HG02642 (cell line): ENCODE data around the gene KRT10.

Source experiments
- ATAC-seq: cut with Tn5 transposase; IDR thresholded peaks from one replicate; pipeline ENCODE4 v1.9.1; 2021; ENCODE audit warnings: mild to moderate bottlenecking; ENCODE audit not compliant: unreplicated experiment, poor library complexity

Gene KRT10

GRCh38 chr17:40810494-40810893 is 11.9 kb downstream of the KRT10 start:
- ATAC-seq: no peak

DNA sequence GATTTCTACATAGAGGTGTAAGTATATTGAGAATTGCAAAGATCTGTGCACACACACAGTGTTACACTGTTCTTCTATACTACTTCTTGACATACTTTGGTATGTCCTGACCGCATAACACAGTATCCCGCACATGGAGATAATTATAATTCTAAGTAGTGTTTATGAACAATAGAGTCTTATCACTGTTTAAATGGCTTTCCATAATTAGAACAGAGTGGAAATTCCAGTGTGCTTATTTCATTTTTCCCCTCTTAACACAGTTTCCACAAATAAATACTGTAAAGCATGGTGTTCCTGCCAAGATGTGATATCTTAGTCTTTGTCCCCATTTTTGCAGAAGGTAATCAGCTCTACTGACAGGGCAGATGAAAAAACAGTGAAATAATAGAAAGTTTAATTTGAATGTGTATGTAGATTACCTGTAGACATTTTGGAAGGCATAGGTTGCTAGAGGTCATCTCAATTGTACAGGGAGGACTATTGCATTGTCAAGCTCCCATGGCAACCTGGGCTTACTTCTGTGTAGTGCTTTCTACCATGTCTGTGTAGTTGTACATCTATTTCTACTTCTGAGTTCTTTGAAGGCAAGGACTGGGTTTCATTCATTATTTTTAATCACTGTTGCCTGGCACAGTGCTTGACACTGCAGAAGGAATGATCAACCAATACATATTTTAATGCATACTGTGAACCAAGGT is 12.5 kb downstream of the KRT10 start:
- ATAC-seq: no peak

DNA sequence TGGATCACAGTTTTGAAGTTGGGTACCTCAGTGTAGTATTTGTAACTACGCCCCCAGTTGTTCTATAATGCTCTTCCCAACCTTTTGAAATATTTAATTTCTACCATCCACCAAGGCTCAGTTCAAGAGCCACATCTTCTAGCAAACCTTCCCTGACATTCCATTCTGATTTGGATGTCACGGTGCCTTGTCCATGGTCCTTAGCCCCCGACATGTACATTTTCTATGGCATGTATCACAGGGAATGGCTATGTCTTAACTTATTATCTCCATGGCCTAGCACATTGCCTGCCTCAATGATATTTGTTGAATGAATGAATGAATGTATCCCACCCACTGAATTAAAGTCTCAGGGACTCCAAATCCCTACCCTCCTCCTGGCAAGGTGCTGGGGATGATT is 16.3 kb downstream of the KRT10 start:
- no peak for ATAC-seq

DNA sequence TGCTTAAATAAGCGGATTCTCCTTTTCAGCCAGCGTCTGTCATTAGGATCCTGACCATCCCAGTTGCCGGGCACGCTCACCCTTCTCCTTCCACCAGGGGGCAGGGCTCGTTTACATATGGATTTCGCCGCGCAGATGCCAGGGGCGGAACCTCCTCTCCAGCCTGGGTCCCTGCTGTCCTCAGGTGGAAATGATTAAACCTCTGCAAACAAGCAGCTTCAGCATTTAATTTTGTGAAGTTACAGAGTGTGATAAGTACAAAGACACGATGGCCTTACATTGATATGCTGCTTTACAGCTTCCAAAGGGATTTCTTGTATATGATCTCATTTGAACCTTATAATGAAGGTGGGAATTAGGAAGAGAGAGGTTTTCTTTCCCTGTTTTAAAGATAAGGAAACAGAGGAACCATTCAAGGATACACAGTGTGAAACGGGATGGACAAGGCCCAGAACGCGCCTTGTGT is 18.8 kb downstream of the KRT10 start:
- peak; percentile 60 for ATAC-seq

DNA sequence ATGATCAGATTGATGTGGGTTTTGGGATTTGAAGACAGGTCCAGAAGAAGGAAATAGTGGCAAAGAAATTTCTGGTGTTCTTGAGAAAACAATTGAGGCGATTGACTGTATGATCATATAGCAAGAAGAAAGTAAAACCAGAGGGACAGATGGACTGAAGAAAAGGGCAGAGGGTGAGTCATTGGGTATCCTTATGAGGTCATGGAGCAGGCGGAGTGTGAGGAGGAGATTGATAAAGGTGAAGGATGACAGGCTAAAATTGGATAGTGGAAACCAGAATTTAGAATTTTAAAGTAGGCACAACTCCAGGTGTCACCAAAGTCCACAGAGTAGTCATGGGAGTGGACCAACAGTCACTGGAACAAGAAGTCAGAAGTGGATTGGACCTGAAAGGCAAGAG is 21.3 kb downstream of the KRT10 start:
- ATAC-seq: no peak

GRCh38 chr17:40800381-40800780 is 22.0 kb downstream of the KRT10 start:
- ATAC-seq: no peak

GRCh38 chr17:40799859-40800258 is 22.6 kb downstream of the KRT10 start, which contains the start of gene KRT28:
TSS of gene KRT28 (minus strand) at chr17:40799959. CDS start at chr17:40799893, 66 bp downstream.
- ATAC-seq: no peak

DNA sequence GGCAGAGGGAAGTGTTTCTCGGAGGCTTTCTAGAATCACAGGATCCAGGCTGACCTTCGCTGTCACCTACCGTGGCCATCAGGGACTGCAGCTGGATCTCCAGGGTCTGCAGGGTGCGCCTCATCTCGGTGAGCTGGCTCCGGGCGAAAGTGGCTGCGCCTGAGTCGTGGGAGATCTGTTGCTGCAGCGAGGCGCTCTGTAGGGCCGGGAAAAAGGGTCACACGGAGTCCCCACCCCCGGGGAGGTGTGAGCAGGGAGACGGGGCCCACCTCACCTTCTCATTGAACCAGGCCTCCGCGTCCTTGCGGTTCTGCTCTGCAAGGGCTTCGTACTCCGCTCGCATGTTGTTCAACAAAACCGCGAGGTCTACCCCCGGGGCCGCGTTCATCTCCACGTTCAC is 25.6 kb downstream of the KRT10 start:
- no peak for ATAC-seq

DNA sequence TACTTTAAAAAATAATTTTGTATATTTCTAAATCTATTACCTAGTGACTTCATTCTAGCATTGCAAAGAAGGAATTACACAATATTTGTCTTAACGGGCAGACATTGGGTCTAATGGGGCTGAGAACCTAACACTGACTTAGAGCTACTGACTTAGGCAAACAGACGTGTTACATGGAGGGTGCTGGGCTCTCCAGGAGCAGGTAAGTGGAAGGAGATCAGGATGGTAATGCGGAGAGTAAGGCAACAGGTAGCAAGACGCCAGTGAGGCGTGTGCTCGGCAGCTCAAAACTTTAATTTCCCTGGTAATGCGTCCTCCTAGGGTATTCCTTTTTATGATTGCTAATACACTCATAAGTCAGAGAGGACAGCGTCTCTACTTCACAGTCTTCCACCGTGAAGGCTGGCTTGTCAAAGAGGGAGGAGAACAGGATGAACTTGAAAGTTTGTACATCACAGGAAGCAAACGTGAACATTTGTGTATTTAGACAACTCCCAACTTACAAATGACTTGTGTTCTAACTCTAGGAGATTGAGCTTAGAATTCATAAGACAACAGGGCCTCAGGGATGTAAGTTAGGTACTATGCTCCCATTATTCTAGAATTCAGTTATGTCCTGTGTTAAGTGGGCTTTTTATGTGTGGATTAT is 27.3 kb downstream of the KRT10 start:
- ATAC-seq: no peak

DNA sequence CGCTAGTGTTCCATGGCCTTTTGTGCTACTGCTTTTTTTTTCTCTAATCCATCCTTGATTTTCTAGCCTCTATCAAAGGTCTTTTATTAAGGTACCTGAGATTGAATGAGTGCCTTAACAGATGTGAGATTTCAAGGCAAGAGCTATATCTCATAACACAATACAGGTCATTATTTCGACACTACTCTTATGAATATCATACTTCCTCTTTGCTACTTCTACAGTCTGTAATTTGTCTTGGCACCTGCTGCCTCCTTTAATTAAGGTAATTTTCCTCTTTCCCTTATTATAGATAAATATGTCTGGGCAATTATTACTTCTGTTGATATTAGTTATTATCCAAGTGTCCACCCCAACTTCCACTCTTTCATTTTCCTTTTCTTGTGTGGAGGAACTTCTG is 27.9 kb downstream of the KRT10 start:
- ATAC-seq: no peak

DNA sequence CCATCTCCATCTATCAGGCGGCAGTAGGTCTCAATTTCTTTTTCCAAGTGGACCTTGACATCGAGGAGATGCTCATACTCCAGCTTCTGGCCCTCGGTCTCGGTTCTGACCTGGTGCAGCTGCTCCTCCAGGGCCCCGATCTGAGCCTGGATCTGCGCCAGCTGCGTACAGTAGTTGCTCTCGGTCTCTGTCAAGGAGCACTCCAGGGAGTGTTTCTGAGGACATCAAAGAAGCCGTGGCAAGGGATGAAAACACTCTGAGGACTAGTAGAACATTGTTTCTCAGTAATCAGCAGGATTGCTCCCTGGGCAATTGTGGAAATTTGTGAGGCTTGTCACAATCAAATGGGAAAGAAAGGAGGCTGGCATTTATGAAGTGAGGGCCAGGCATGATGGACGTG is 28.6 kb downstream of the KRT10 start:
- no peak for ATAC-seq

DNA sequence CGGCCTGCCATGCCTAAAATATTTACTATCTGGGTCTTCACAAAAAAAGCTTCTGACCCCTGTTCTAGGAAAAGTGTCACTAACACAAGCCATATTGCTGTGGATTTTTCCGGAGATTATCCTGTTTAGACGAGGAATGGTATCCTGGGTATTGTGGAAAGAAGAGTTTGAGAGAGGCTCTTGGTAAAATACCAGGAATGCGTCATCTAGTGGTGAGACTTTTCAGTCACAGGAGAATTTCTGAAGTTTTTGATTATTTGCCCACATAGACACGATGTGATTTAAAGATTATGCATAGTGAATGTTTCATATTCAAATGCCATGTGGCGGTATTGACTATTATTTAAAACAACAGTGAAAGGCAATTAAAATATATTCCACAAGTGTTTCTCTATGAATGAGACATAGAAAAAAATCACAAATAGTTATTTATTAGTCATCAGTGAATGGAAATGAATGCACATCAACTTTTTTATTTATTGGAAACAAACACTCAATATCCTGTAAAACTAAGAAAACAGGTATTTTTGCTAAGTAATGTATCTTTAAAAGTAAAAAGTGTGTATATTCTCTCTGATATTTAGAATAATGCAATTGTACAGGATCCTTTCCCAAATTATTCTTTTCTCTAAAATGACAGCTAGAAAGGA is 30.5 kb downstream of the KRT10 start:
- no peak for ATAC-seq

DNA sequence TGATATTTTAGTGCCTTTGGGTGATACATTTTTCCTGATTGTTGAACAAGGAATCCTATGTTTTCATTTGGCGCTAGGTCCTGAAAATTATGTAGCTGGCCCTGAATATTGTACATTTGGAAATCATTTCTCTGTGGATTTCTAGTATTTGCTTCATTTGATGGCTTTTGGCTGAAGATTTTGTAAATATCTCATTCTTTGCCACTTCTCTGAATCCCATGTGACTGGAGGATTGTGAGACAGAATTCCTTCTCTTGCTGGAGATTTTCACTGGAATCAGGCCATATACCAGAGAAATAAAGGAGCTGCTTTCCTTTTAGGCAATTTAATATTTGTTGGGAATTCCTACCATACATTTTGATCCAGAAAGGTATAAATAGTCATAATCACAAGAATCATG is 31.3 kb downstream of the KRT10 start:
- ATAC-seq: no peak

GRCh38 chr17:40782450-40782849 is 40.0 kb downstream of the KRT10 start, which contains the start of gene KRT27:
TSS of gene KRT27 (minus strand) at chr17:40782550. CDS start at chr17:40782493, 57 bp downstream.
- ATAC-seq: no peak

- ATAC-seq: no peak
Observed at GRCh38 chr17:40779181-40779909, 43.1 kb downstream of the KRT10 start.

- ATAC-seq: no peak
Observed at GRCh38 chr17:40778461-40778860, 44.0 kb downstream of the KRT10 start.

DNA sequence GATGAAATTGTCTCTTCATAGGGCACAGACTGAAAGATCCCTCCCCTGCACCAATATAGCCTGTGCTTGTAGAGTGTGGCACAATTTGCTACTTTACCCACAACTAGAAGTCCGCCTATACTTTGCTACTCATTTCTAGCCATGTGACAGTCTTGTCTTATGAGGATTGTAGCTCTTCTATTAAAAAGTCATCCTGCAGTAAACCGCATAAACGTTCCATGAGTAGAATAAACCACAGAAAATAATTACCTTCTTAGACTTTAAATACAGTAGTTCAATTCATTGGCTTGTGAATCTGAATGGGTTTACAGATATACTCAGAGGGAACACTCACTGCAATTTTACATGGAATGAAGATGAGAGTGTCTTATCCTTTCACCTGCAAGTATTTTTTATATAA is 44.4 kb downstream of the KRT10 start:
- ATAC-seq: no peak

DNA sequence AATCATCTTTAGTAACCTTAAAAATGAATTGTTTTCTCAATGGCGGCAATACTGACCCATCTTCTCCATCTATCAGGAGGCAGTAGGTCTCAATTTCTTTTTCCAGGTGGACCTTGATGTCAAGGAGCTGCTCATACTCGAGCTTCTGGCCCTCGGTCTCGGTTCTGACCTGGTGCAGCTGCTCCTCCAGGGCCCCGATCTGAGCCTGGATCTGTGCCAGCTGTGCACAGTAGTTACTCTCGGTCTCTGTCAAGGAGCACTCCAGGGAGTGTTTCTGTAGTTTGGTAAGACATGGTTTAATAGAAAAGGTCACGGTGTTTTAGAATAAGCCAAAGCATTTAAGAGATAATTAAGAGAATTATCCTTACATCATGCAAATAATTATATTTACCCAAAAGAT is 45.0 kb downstream of the KRT10 start:
- ATAC-seq: no peak

DNA sequence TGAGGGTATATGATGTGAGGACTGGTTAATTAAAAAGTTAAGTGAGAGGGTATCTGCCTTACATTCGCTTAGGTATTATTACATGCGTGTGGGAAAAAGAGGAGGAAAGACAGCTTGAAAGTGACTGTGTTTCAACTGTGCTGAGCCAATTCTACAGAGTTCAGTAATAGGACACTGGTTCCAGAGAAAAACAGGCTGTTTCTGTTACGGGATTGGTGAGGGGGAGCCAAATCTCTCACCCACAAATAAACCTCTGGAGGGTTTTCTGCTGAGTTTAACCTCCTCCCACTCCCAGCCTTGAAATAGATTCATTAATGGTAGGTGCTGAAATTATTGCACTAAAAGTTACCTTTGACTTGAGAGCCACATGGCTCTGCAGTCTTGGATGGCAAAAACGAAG is 46.5 kb downstream of the KRT10 start:
- no peak for ATAC-seq

DNA sequence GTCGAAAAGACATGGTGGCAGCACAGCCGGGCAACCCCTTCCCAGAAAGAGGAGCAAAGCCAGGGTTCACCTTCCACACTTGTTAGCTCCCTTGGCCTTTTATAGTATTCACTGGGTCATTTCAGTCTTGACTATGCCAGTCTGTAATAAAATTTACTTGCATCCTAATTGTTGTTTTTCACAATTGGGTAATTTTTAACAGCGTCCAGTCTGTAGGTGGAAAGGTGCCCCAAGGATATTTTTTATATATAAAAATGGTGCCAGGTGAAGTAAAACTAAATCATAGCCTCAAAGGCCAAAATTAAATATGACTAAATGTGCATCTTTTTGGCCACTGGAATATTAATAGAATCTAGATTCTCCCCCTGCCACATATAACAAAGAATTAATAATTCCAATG is 50.3 kb downstream of the KRT10 start, which contains the start of gene KRT26:
Gene KRT26 (minus strand): TSS at position 101 of the 400 bp plus-strand sequence. CDS start 88 bp downstream, at position 13.
- no peak for ATAC-seq
